ENCODE measurements around the gene VILL.

The VILL gene

GRCh38 chr3:38000965-38001455 is 10.4 kb downstream of the VILL start:
- DNase-seq (ENCODE audit: low spot score): no peak

GRCh38 chr3:38001456-38002081 is 11.0 kb downstream of the VILL start:
- no peak for DNase-seq (ENCODE audit: low spot score)

GRCh38 chr3:38002291-38002876 is 11.8 kb downstream of the VILL start:
- no peak for DNase-seq (ENCODE audit: low spot score)

- no peak for DNase-seq (ENCODE audit: low spot score)
Observed at GRCh38 chr3:38002940-38003339, 12.4 kb downstream of the VILL start.

GRCh38 chr3:38003371-38003816 is 12.8 kb downstream of the VILL start:
- DNase-seq (ENCODE audit: low spot score): no peak

GRCh38 chr3:38003817-38004414 is 13.3 kb downstream of the VILL start:
- DNase-seq (ENCODE audit: low spot score): no peak

- peak; percentile 79 for DNase-seq (ENCODE audit: low spot score)
Observed at GRCh38 chr3:38004415-38005075, 14.0 kb downstream of the VILL start.

GRCh38 chr3:38005076-38006020 is 14.8 kb downstream of the VILL start:
- no peak for DNase-seq (ENCODE audit: low spot score)

- DNase-seq (ENCODE audit: low spot score): no peak
Observed at GRCh38 chr3:38006031-38006430, 15.4 kb downstream of the VILL start.

- no peak for DNase-seq (ENCODE audit: low spot score)
Observed at GRCh38 chr3:38006445-38006995, 15.9 kb downstream of the VILL start.

GRCh38 chr3:38007754-38008090 is 17.1 kb downstream of the VILL start:
- DNase-seq (ENCODE audit: low spot score): no peak

- DNase-seq (ENCODE audit: low spot score): no peak
Observed at GRCh38 chr3:38008191-38008701, 17.7 kb downstream of the VILL start.

- DNase-seq (ENCODE audit: low spot score): no peak
Observed at GRCh38 chr3:38008971-38009580, 18.5 kb downstream of the VILL start.

- no peak for DNase-seq (ENCODE audit: low spot score)
Observed at GRCh38 chr3:38009807-38010591, 19.4 kb downstream of the VILL start.

GRCh38 chr3:38011111-38011510 is 20.5 kb downstream of the VILL start:
- DNase-seq (ENCODE audit: low spot score): no peak

GRCh38 chr3:38015485-38015884 is 24.9 kb downstream of the VILL start:
- no peak for DNase-seq (ENCODE audit: low spot score)

GRCh38 chr3:38015984-38016383 is 25.4 kb downstream of the VILL start:
- DNase-seq (ENCODE audit: low spot score): no peak

- DNase-seq (ENCODE audit: low spot score): no peak
Observed at GRCh38 chr3:38016410-38016809, 25.8 kb downstream of the VILL start.

GRCh38 chr3:38016847-38017444 is 26.4 kb downstream of the VILL start:
- DNase-seq (ENCODE audit: low spot score): no peak
